Endothelial cell of umbilical vein (primary cell): ENCODE results near the gene BTBD18. TPM values are rescaled to one million over a fixed set of nuclear protein-coding genes. Genes with fewer than 3 reads are reported as not detected.

Experiments used
- BruUV-seq: library from RNA; stranded (reverse); fragments of 400-500 nt; replicated peaks from 2 replicates; lab custom pipeline; 2021; lab: Mats Ljungman, UMichigan
- CTCF ChIA-PET: fragments of 300-600, 350-600 bp; sonication (Branson Sonifier 250); formaldehyde crosslinking; loops from one replicate; lab custom pipeline; 2021; ENCODE audit warnings: antibody characterized with exemption, inconsistent platforms; lab: Charles Lee
- POLR2A ChIA-PET: fragments of 300-600, 350-600 bp; sonication (Branson Sonifier 250); formaldehyde crosslinking; loops from one replicate; lab custom pipeline; 2021; ENCODE audit warnings: antibody characterized with exemption, inconsistent platforms; lab: Charles Lee
- DNase-seq: peaks from one replicate; pipeline ENCODE4 v3.0.0-alpha.2; 2011; ENCODE audit warnings: low read depth, low spot score
- FAIRE-seq: peaks from 2 replicates; lab custom pipeline; 2011; peaks lifted over from hg19 to GRCh38; lab: Jason Lieb, UNC
- H2AFZ ChIP-seq: 2 replicates; pipeline ENCODE4 v1.6.0; 2012; ENCODE audit warnings: low read depth, low read length, control low read depth, inconsistent platforms
- H3K27ac ChIP-seq: 2 replicates; pipeline ENCODE4 v1.5.1; 2011; ENCODE audit warnings: low read depth, mild to moderate bottlenecking, control low read depth, low read length, moderate library complexity; ENCODE audit not compliant: insufficient read depth
- H3K27me3 ChIP-seq, 2 experiments: 2 replicates each; pipeline versions ENCODE4 v1.6.0 to v1.6.1; 2011; ENCODE audit warnings: low read length in 2 of 2, mixed read lengths in 1 of 2; ENCODE audit not compliant: control insufficient read depth in 2 of 2, insufficient read depth in 2 of 2
- H3K36me3 ChIP-seq, 2 experiments: 2 replicates in 1 of 2; 3 replicates in 1 of 2; pipeline ENCODE4 v1.5.1; 2011; ENCODE audit warnings: low read length in 2 of 2, mild to moderate bottlenecking in 1 of 2, moderate library complexity in 1 of 2; ENCODE audit not compliant: control insufficient read depth in 2 of 2, insufficient read depth in 2 of 2; ENCODE audit errors: extremely low read depth in 1 of 2
- H3K4me1 ChIP-seq: 3 replicates; pipeline ENCODE4 v1.5.1; 2011; ENCODE audit warnings: mild to moderate bottlenecking, low read length; ENCODE audit not compliant: control insufficient read depth, insufficient read depth; ENCODE audit errors: extremely low read depth
- H3K4me2 ChIP-seq: 2 replicates; pipeline ENCODE4 v1.6.1; 2011; ENCODE audit warnings: low read length, control low read depth, mixed read lengths; ENCODE audit not compliant: insufficient read depth
- H3K4me3 ChIP-seq, 3 experiments: fragments of 200-600 bp in 1 of 3; sonication (generic), shearing (Covaris generic) in 1 of 3; replicated peaks in 1 of 3; 2 replicates each; pipeline ENCODE4 v1.5.1; 2011 to 2016; ENCODE audit warnings: control low read depth in 3 of 3, low read length in 3 of 3, mild to moderate bottlenecking in 2 of 3, inconsistent platforms in 1 of 3, low read depth in 1 of 3, moderate library complexity in 1 of 3; ENCODE audit not compliant: insufficient read depth in 1 of 3
- H3K79me2 ChIP-seq: 2 replicates; pipeline ENCODE4 v1.6.0; 2012; ENCODE audit warnings: low read length, inconsistent platforms; ENCODE audit not compliant: control insufficient read depth, insufficient read depth
- H3K9ac ChIP-seq: replicated peaks from 2 replicates; pipeline ENCODE3; 2011; ENCODE audit warnings: low read length, control low read depth; ENCODE audit not compliant: insufficient read depth; ENCODE audit errors: extremely low read depth
- H3K9me1 ChIP-seq: replicated peaks from 3 replicates; pipeline ENCODE4 v1.6.0; 2011; ENCODE audit warnings: mild to moderate bottlenecking, low read length; ENCODE audit not compliant: control insufficient read depth, insufficient read depth; ENCODE audit errors: extremely low read depth
- H3K9me3 ChIP-seq: replicated peaks from 2 replicates; pipeline ENCODE4 v1.5.1; 2012; ENCODE audit warnings: low read length, inconsistent platforms; ENCODE audit not compliant: control insufficient read depth, insufficient read depth
- H4K20me1 ChIP-seq: replicated peaks from 2 replicates; pipeline ENCODE3; 2011; ENCODE audit warnings: mild to moderate bottlenecking, low read length; ENCODE audit not compliant: control insufficient read depth, insufficient read depth; ENCODE audit errors: extremely low read depth
- CTCF ChIP-seq, 2 donors: IDR thresholded peaks; 1 replicate in 1 of 2; 2 replicates in 1 of 2; pipeline ENCODE4 v1.5.1; 2011; ENCODE audit warnings: low read length in 2 of 2, mild to moderate bottlenecking in 2 of 2, moderate library complexity in 2 of 2, control low read depth in 1 of 2, inconsistent platforms in 1 of 2, low read depth in 1 of 2; ENCODE audit not compliant: insufficient read depth in 1 of 2; ENCODE audit errors: extremely low read depth in 1 of 2
- EZH2 ChIP-seq: IDR thresholded peaks from 2 replicates; pipeline ENCODE4 v1.6.1; 2012; ENCODE audit warnings: borderline replicate concordance, low read depth, mild to moderate bottlenecking, moderate library complexity, low read length, inconsistent platforms; ENCODE audit not compliant: severe bottlenecking
- FOS ChIP-seq: IDR thresholded peaks from 2 replicates; pipeline ENCODE4 v1.6.1; 2011; ENCODE audit warnings: mild to moderate bottlenecking, low read length, moderate library complexity, borderline replicate concordance; ENCODE audit not compliant: insufficient read depth
- GATA2 ChIP-seq: IDR thresholded peaks from 2 replicates; pipeline ENCODE4 v1.7.0; 2011; ENCODE audit warnings: low read depth, mild to moderate bottlenecking, moderate library complexity, mixed read lengths, low read length; ENCODE audit not compliant: insufficient read length, insufficient read depth
- JUN ChIP-seq: IDR thresholded peaks from 2 replicates; pipeline ENCODE4 v1.6.1; 2011; ENCODE audit warnings: borderline replicate concordance, low read depth; ENCODE audit not compliant: insufficient read length, insufficient read depth
- MAX ChIP-seq: IDR thresholded peaks from 2 replicates; pipeline ENCODE4 v1.6.1; 2011; ENCODE audit not compliant: insufficient read depth, insufficient read length
- MYC ChIP-seq: IDR thresholded peaks from one replicate; pipeline ENCODE4 v1.6.1; 2011; ENCODE audit warnings: mild to moderate bottlenecking, low read depth, low read length
- POLR2A ChIP-seq: IDR thresholded peaks from 2 replicates; pipeline ENCODE4 v1.6.1; 2012; ENCODE audit warnings: low read depth, mild to moderate bottlenecking, control low read depth, low read length
- POLR2AphosphoS5 ChIP-seq: IDR thresholded peaks from 2 replicates; pipeline ENCODE4 v1.6.1; 2012; ENCODE audit warnings: low read depth, mild to moderate bottlenecking, control low read depth, low read length, moderate library complexity; ENCODE audit not compliant: insufficient read depth
- dilution Hi-C: fragments of 300-500 bp; cut with MboI; formaldehyde crosslinking; loops from one replicate; pipeline ENCODE4 v1.15.0; 2019; ENCODE audit warnings: low sequenced_read_pairs; ENCODE audit not compliant: extremely low pct_ligation_motif_present
- intact Hi-C: fragments of 100-400 bp; cut with micrococcal nuclease; formaldehyde crosslinking; loops from one replicate; pipeline ENCODE4 v1.10.0; 2022
- polyA plus RNA-seq, 4 experiments: library from polyadenylated mRNA; depleted of rRNA in 3 of 4; stranded (reverse) in 3 of 4; unstranded in 1 of 4; fragments of >200 nt; gene quantifications; 2 replicates each; pipeline versions ENCODE4 v1.2.1 to v1.2.3, GENCODE V29; 2011 to 2012; ENCODE audit warnings: missing spikeins in 1 of 4
- total RNA-seq: library from RNA; stranded (reverse); gene quantifications from 2 replicates; pipeline ENCODE4 v1.2.3, GENCODE V29; 2021

The BTBD18 gene
- total and polyA plus RNA-seq, 2 donors (not counting 3 experiments of a cell fraction or from before 2014, with no cell fraction given), result not detected

GRCh38 chr11:57793351-57794115 lies 41.9 kb upstream of the BTBD18 start:
- H3K79me2 ChIP-seq, result peaks cover 85% of the 10 kb centered on the region
- CTCF ChIA-PET, result interaction anchor here (0.8 to 1.5 kb wide), 3 partner anchors 15 to 42 kb away, joined by 3 to 6 read pairs (median 4); partner anchors contain the start of gene BTBD18
- no peak overlapping the region for H3K4me3 ChIP-seq
- H4K20me1 ChIP-seq, result no peaks in the 10 kb centered on the region
- dilution Hi-C loops (no loop called here), intact Hi-C loops (loop anchor here (1.0 to 2.0 kb wide), 2 partner anchors 15 to 32 kb away; partner anchors contain the start of gene CTNND1)
- POLR2A ChIA-PET, result interaction anchor here (1.2 kb wide), 1 partner anchor 15 kb away, joined by 7 read pairs; no protein-coding TSS in a partner anchor
- TF ChIP-seq JUN (no peak), FOS (no peak), POLR2AphosphoS5 (no peak), MAX (no peak), GATA2 (no peak), CTCF (IDR thresholded peaks at IDR 0.05; ENCODE audit: extremely low read depth in 1 of 2, insufficient read depth in 1 of 2, low read depth in 1 of 2, low read length in 2 of 2) (no peak), POLR2A (no peak), EZH2 (no peak), MYC (no peak)
- H3K9ac ChIP-seq, result no peak overlapping the region
- no peaks in the 10 kb centered on the region for H3K27me3 ChIP-seq
- DNase-seq (no peak), FAIRE-seq (peak; percentile 73)
- no peak overlapping the region for H3K4me2 ChIP-seq
- no peak overlapping the region for H3K27ac ChIP-seq
- H2AFZ ChIP-seq, result no peak overlapping the region
- H3K4me1 ChIP-seq, result peaks cover 32% of the 10 kb centered on the region
- peaks cover 14 to 18% of the 10 kb centered on the region in 2 experiments for H3K36me3 ChIP-seq
- no peaks in the 10 kb centered on the region for H3K9me1 ChIP-seq
- H3K9me3 ChIP-seq, result no peaks in the 10 kb centered on the region
- no TSS peak for BruUV-seq
